GM21717 (cell line): Measurements from ENCODE around the gene FYCO1.
A peak's percentile ranks its signal among the peaks of the same experiment; 100 is the strongest.
"Not testable (repeated sequence)": the region's sequence is repeated elsewhere in the genome, so short reads cannot be mapped to it uniquely, and the experiment has no call there.

Experiments used
- ATAC-seq: cut with Tn5 transposase; IDR thresholded peaks from one replicate; pipeline ENCODE4 v1.9.1; 2021; ENCODE audit warnings: mild to moderate bottlenecking, moderate library complexity; ENCODE audit not compliant: unreplicated experiment

FYCO1 gene

GRCh38 chr3:46012246-46012645 is 16.6 kb upstream of the FYCO1 start:
- no peak for ATAC-seq

GRCh38 chr3:46010519-46011113 is 15.0 kb upstream of the FYCO1 start:
- ATAC-seq, result no peak

GRCh38 chr3:46008058-46008457 is 12.4 kb upstream of the FYCO1 start:
- ATAC-seq, result no peak

GRCh38 chr3:46007280-46007679 is 11.7 kb upstream of the FYCO1 start:
- no peak for ATAC-seq

- ATAC-seq, result no peak
These were observed 10.8 kb upstream of the FYCO1 start for GRCh38 chr3:46006238-46007032.

- not testable (repeated sequence) for ATAC-seq
These were observed 8.1 kb upstream of the FYCO1 start for GRCh38 chr3:46003706-46004105.

GRCh38 chr3:46001178-46001577 is 5.6 kb upstream of the FYCO1 start:
- ATAC-seq, result no peak

GRCh38 chr3:45997942-45998341 is 2.3 kb upstream of the FYCO1 start:
- ATAC-seq, result no peak

- ATAC-seq, result not testable (repeated sequence)
These were observed 1.9 kb upstream of the FYCO1 start for GRCh38 chr3:45997499-45997898.

- ATAC-seq, result peak; percentile 21
These were observed 997 bp downstream of the FYCO1 start for GRCh38 chr3:45994419-45995235.

GRCh38 chr3:45993421-45994027 is 2.1 kb downstream of the FYCO1 start:
- no peak for ATAC-seq

GRCh38 chr3:45992821-45993221 is 2.8 kb downstream of the FYCO1 start:
- no peak for ATAC-seq

- no peak for ATAC-seq
These were observed 3.4 kb downstream of the FYCO1 start for GRCh38 chr3:45992133-45992729.

GRCh38 chr3:45991341-45991740 is 4.3 kb downstream of the FYCO1 start:
- ATAC-seq, result no peak

GRCh38 chr3:45990181-45990580 is 5.4 kb downstream of the FYCO1 start:
- ATAC-seq, result no peak

- no peak for ATAC-seq
These were observed 6.8 kb downstream of the FYCO1 start for GRCh38 chr3:45988804-45989203.

- ATAC-seq, result no peak
These were observed 7.3 kb downstream of the FYCO1 start for GRCh38 chr3:45988362-45988761.

GRCh38 chr3:45987368-45988291 is 8.0 kb downstream of the FYCO1 start:
- ATAC-seq, result no peak

- ATAC-seq, result no peak
These were observed 9.2 kb downstream of the FYCO1 start for GRCh38 chr3:45986303-45986982.
